SK-N-SH (cell line): ENCODE results near the gene SLC12A7. TPM values are rescaled to one million over a fixed set of nuclear protein-coding genes. Genes with fewer than 3 reads are reported as not detected.

Experiments
- CTCF ChIA-PET: fragments of 300-600, 350-600 bp; formaldehyde crosslinking; extraction: SDS; loops from one replicate; lab custom pipeline; 2021; lab: Yijun Ruan, JAX
- POLR2A ChIA-PET: fragments of 350-600 bp; sonication (Branson Sonifier 250); formaldehyde crosslinking; extraction: SDS; loops from one replicate; lab custom pipeline; 2020; ENCODE audit warnings: antibody characterized with exemption, inconsistent platforms; lab: Yijun Ruan, JAX
- DNase-seq: peaks from one replicate; pipeline ENCODE4 v3.0.0; 2012
- H2AFZ ChIP-seq: fragments of 200-600 bp; sonication (generic); 2 replicates; pipeline ENCODE4 v1.8.1; 2016; ENCODE audit warnings: antibody characterized with exemption, mild to moderate bottlenecking, low read depth
- H3F3A ChIP-seq: fragments of 200-600 bp; sonication (generic); replicated peaks from 2 replicates; pipeline ENCODE3; 2016; ENCODE audit warnings: antibody characterized with exemption, mild to moderate bottlenecking; ENCODE audit not compliant: insufficient read depth
- H3K27ac ChIP-seq, 2 experiments: fragments of 200-500 bp in 1 of 2; fragments of 200-600 bp in 1 of 2; sonication (Bioruptor generic) in 1 of 2; sonication (generic), shearing (Covaris generic) in 1 of 2; 2 replicates each; pipeline versions ENCODE4 v1.5.1 to v1.6.1; 2014 to 2016; ENCODE audit warnings: low read depth in 2 of 2, inconsistent platforms in 1 of 2, low read length in 1 of 2, mild to moderate bottlenecking in 1 of 2, mixed read lengths in 1 of 2
- H3K27me3 ChIP-seq: fragments of 200-600 bp; sonication (generic), shearing (Covaris generic); 2 replicates; pipeline ENCODE4 v1.6.1; 2016; ENCODE audit warnings: mixed run types; ENCODE audit not compliant: insufficient read depth
- H3K36me3 ChIP-seq, 2 experiments: fragments of 200-500 bp in 1 of 2; fragments of 200-600 bp in 1 of 2; sonication (Bioruptor generic) in 1 of 2; sonication (generic) in 1 of 2; replicated peaks in 1 of 2; 2 replicates each; pipeline versions ENCODE3 to v1.5.1; 2014 to 2016; ENCODE audit warnings: low read length in 1 of 2, mild to moderate bottlenecking in 1 of 2; ENCODE audit not compliant: insufficient read depth in 2 of 2, control insufficient read depth in 1 of 2
- H3K4me1 ChIP-seq, 2 experiments: fragments of 200-500 bp in 1 of 2; fragments of 200-600 bp in 1 of 2; sonication (Bioruptor generic) in 1 of 2; sonication (generic), shearing (Covaris generic) in 1 of 2; 2 replicates each; pipeline versions ENCODE4 v1.5.1 to v1.6.1; 2014 to 2016; ENCODE audit warnings: low read depth in 1 of 2, low read length in 1 of 2, mixed run types in 1 of 2; ENCODE audit not compliant: insufficient read depth in 2 of 2, control insufficient read depth in 1 of 2
- H3K4me2 ChIP-seq: fragments of 200-600 bp; sonication (generic), shearing (Covaris generic); 2 replicates; pipeline ENCODE4 v1.6.1; 2017; ENCODE audit warnings: mixed run types
- H3K4me3 ChIP-seq, 2 experiments: fragments of 200-500 bp in 1 of 2; fragments of 200-600 bp in 1 of 2; sonication (Bioruptor generic) in 1 of 2; sonication (generic), shearing (Covaris generic) in 1 of 2; 2 replicates each; pipeline versions ENCODE4 v1.5.1 to v1.8.1; 2014 to 2016; ENCODE audit warnings: low read depth in 2 of 2, inconsistent platforms in 1 of 2, low read length in 1 of 2, mild to moderate bottlenecking in 1 of 2, mixed read lengths in 1 of 2, moderate library complexity in 1 of 2
- H3K79me2 ChIP-seq: fragments of 200-600 bp; sonication (generic); 2 replicates; pipeline ENCODE4 v1.8.1; 2017; ENCODE audit warnings: mild to moderate bottlenecking; ENCODE audit not compliant: insufficient read depth
- H3K9ac ChIP-seq: fragments of 200-600 bp; sonication (generic); 2 replicates; pipeline ENCODE4 v1.6.1; 2017; ENCODE audit warnings: mixed run types
- H3K9me2 ChIP-seq: fragments of 200-600 bp; sonication (generic); 2 replicates; pipeline ENCODE4 v1.6.1; 2017; ENCODE audit warnings: mixed run types
- H3K9me3 ChIP-seq: fragments of 200-600 bp; sonication (generic); 2 replicates; pipeline ENCODE4 v1.6.1; 2017; ENCODE audit warnings: mixed run types, mild to moderate bottlenecking, moderate library complexity
- H4K20me1 ChIP-seq: fragments of 200-600 bp; sonication (generic); 2 replicates; pipeline ENCODE4 v1.6.1; 2017; ENCODE audit warnings: mild to moderate bottlenecking, mixed run types; ENCODE audit not compliant: insufficient read depth
- CHD2 ChIP-seq: fragments of 150-350 bp; IDR thresholded peaks from 2 replicates; pipeline ENCODE4 v1.6.1; 2018; ENCODE audit warnings: low read length; ENCODE audit not compliant: partially characterized antibody
- EP300 ChIP-seq, 2 experiments: IDR thresholded peaks; 2 replicates each; pipeline versions ENCODE4 v1.4.0 to v1.6.1; 2012; ENCODE audit warnings: borderline replicate concordance in 1 of 2, low read depth in 1 of 2, low read length in 1 of 2
- FOXJ3 ChIP-seq: sonication (generic); formaldehyde crosslinking; IDR thresholded peaks from 2 replicates; pipeline ENCODE4 v1.5.1; 2020; ENCODE audit warnings: mild to moderate bottlenecking, missing genetic modification reagents
- JUND ChIP-seq: IDR thresholded peaks from 2 replicates; pipeline ENCODE4 v1.4.0; 2012
- MAX ChIP-seq: IDR thresholded peaks from 2 replicates; pipeline ENCODE4 v1.4.0; 2012; ENCODE audit warnings: low read depth
- MEF2A ChIP-seq: IDR thresholded peaks from 2 replicates; pipeline ENCODE4 v1.4.0; 2012; ENCODE audit warnings: low read depth, borderline replicate concordance
- NFIC ChIP-seq: IDR thresholded peaks from 2 replicates; pipeline ENCODE4 v1.4.0; 2012; ENCODE audit warnings: borderline replicate concordance
- POLR2AphosphoS5 ChIP-seq: IDR thresholded peaks from 2 replicates; pipeline ENCODE4 v1.6.1; 2012; ENCODE audit warnings: low read depth, low read length
- RAD21 ChIP-seq: IDR thresholded peaks from 2 replicates; pipeline ENCODE4 v1.6.1; 2012; ENCODE audit warnings: mild to moderate bottlenecking, low read length
- RFX5 ChIP-seq: IDR thresholded peaks from 2 replicates; pipeline ENCODE4 v1.6.1; 2012; ENCODE audit warnings: mild to moderate bottlenecking, improper control_type of control experiment, low read length
- RXRA ChIP-seq: IDR thresholded peaks from 2 replicates; pipeline ENCODE4 v1.4.0; 2012; ENCODE audit warnings: low read depth, mild to moderate bottlenecking, borderline replicate concordance
- TAF1 ChIP-seq: IDR thresholded peaks from 2 replicates; pipeline ENCODE4 v1.6.1; 2012; ENCODE audit warnings: low read depth, mild to moderate bottlenecking, low read length, moderate library complexity, borderline replicate concordance
- TCF12 ChIP-seq: IDR thresholded peaks from 2 replicates; pipeline ENCODE4 v1.4.0; 2012
- TEAD4 ChIP-seq: IDR thresholded peaks from 2 replicates; pipeline ENCODE4 v1.4.0; 2012; ENCODE audit warnings: mild to moderate bottlenecking, borderline replicate concordance; ENCODE audit not compliant: insufficient read depth
- USF2 ChIP-seq: fragments of 150-350 bp; IDR thresholded peaks from 2 replicates; pipeline ENCODE4 v1.6.1; 2017; ENCODE audit warnings: antibody characterized with exemption, low read length, low read depth, borderline replicate concordance
- YY1 ChIP-seq: IDR thresholded peaks from 2 replicates; pipeline ENCODE4 v1.4.0; 2012; ENCODE audit warnings: low read depth, mild to moderate bottlenecking
- ZBTB33 ChIP-seq: IDR thresholded peaks from 2 replicates; pipeline ENCODE4 v1.4.0; 2012; ENCODE audit warnings: low read depth, borderline replicate concordance
- WGBS: methylation state at CpG from one replicate; pipeline ENCODE4 v1.1.6; 2017; ENCODE audit warnings: low lambda C conversion rate; 5-methylcytosine and 5-hydroxymethylcytosine counted together
- polyA plus RNA-seq, 3 experiments: library from polyadenylated mRNA; depleted of rRNA; stranded (reverse); fragments of >200 nt; gene quantifications; 2 replicates each; pipeline ENCODE4 v1.2.3, GENCODE V29; 2012

The SLC12A7 gene
- polyA plus RNA-seq, 1 of the 3 experiments (the other 2 are of a cell fraction) = 2.6 TPM

- no peak overlapping the region for H3K9ac ChIP-seq
- TF ChIP-seq MEF2A (no peak), TEAD4 (no peak), RXRA (no peak), USF2 (no peak), MAX (no peak), JUND (no peak), EP300 (IDR thresholded peaks at IDR 0.05; ENCODE audit: borderline replicate concordance in 1 of 2, low read depth in 1 of 2, low read length in 1 of 2) (no peak)
- TF ChIP-seq, all 33 proteins: peak for 0
- CTCF ChIA-PET = interaction anchor here (1.1 to 1.3 kb wide), 2 partner anchors 48 to 111 kb away, joined by 3 to 4 read pairs; partner anchors contain the start of gene NKD2
- Histone ChIP-seq H3K4me1 (no peaks in the 10 kb centered on the region), H3K9me2 (no peaks in the 10 kb centered on the region), H3F3A (no peaks in the 10 kb centered on the region), H3K9me3 (no peaks in the 10 kb centered on the region), H3K4me3 (no peak overlapping the region), H3K27ac (no peak overlapping the region), H2AFZ (no peak overlapping the region), H3K79me2 (no peaks in the 10 kb centered on the region), H3K27me3 (no peaks in the 10 kb centered on the region), H3K36me3 (no peaks in the 10 kb centered on the region), H4K20me1 (no peaks in the 10 kb centered on the region), H3K4me2 (no peak overlapping the region)
- 79% methylated on average over 9 of the region's 27 CpGs for WGBS
- peak; percentile 23 for DNase-seq
- POLR2A ChIA-PET = no interaction called here
Measured at GRCh38 chr5:1056611-1057484, 55.0 kb downstream of the SLC12A7 start.

GRCh38 chr5:1055896-1056610, 55.8 kb downstream of the SLC12A7 start:
- WGBS = 93% methylated on average over 17 of the region's 39 CpGs

More at GRCh38 chr5:1055896-1056610, 55.8 kb downstream of the SLC12A7 start:
- CTCF ChIA-PET = interaction anchor here (1.3 kb wide), 1 partner anchor 48 kb away, joined by 4 read pairs; the partner anchor contains the start of gene NKD2
- DNase-seq = peak; percentile 34
- Histone ChIP-seq H3K4me3 (no peak overlapping the region), H3K9me2 (no peaks in the 10 kb centered on the region), H3K36me3 (no peaks in the 10 kb centered on the region), H3K27ac (no peak overlapping the region), H3K9me3 (no peaks in the 10 kb centered on the region), H3F3A (no peaks in the 10 kb centered on the region), H3K79me2 (no peaks in the 10 kb centered on the region), H4K20me1 (no peaks in the 10 kb centered on the region), H3K27me3 (no peaks in the 10 kb centered on the region), H3K4me1 (no peaks in the 10 kb centered on the region), H3K4me2 (no peak overlapping the region), H3K9ac (no peak overlapping the region), H2AFZ (no peak overlapping the region)
- POLR2A ChIA-PET = no interaction called here
- no peak for TF ChIP-seq RXRA
- TF ChIP-seq TCF12 = no peak
- TF ChIP-seq FOXJ3 (CRISPR knock-in tag) = no peak
- no peak for TF ChIP-seq RFX5
- no peak for TF ChIP-seq YY1
- TF ChIP-seq NFIC = no peak
- no peak for TF ChIP-seq POLR2AphosphoS5
- no peak for TF ChIP-seq EP300 (IDR thresholded peaks at IDR 0.05; ENCODE audit: borderline replicate concordance in 1 of 2, low read depth in 1 of 2, low read length in 1 of 2)
- TF ChIP-seq ZBTB33 = no peak
- no peak for TF ChIP-seq CHD2
- no peak for TF ChIP-seq RAD21
- no peak for TF ChIP-seq TAF1
